Endodermal cell (in vitro differentiated cells): ENCODE results near the gene RBPJL. TPM values are rescaled to one million over a fixed set of nuclear protein-coding genes. Genes with fewer than 3 reads are reported as not detected.

Source experiments
- DNase-seq: peaks from one replicate; pipeline ENCODE4 v3.0.0-alpha.2; 2017
- H3K27ac ChIP-seq: 2 replicates; pipeline ENCODE4 v1.5.1; 2013; ENCODE audit warnings: mild to moderate bottlenecking, low read depth, low read length, moderate library complexity
- H3K27me3 ChIP-seq: 2 replicates; pipeline ENCODE4 v1.6.1; 2013; ENCODE audit warnings: mild to moderate bottlenecking, low read length, moderate library complexity; ENCODE audit not compliant: insufficient read depth, control insufficient read depth, poor library complexity, severe bottlenecking
- H3K36me3 ChIP-seq: 2 replicates; pipeline ENCODE4 v1.7.0; 2013; ENCODE audit warnings: mild to moderate bottlenecking, low read length, moderate library complexity; ENCODE audit not compliant: control insufficient read depth, insufficient read depth
- H3K4me1 ChIP-seq: one replicate; pipeline ENCODE4 v1.7.0; 2013; ENCODE audit warnings: low read length; ENCODE audit not compliant: control insufficient read depth, insufficient read depth
- H3K4me3 ChIP-seq: 2 replicates; pipeline ENCODE4 v1.5.1; 2013; ENCODE audit warnings: mild to moderate bottlenecking, low read length, moderate library complexity
- H3K9ac ChIP-seq: 2 replicates; pipeline ENCODE4 v1.6.1; 2013; ENCODE audit warnings: mild to moderate bottlenecking, low read length, moderate library complexity; ENCODE audit not compliant: poor library complexity, severe bottlenecking; ENCODE audit errors: extremely low read depth
- H3K9me3 ChIP-seq: 2 replicates; pipeline ENCODE4 v1.6.1; 2013; ENCODE audit warnings: mild to moderate bottlenecking, low read length, moderate library complexity; ENCODE audit not compliant: control insufficient read depth
- H3K27ac Mint-ChIP-seq: 2 replicates; pipeline ENCODE4 v1.8.0; 2020; ENCODE audit warnings: mixed read lengths
- H3K27me3 Mint-ChIP-seq: 2 replicates; pipeline ENCODE4 v1.8.0; 2021; ENCODE audit warnings: mild to moderate bottlenecking, mixed read lengths; ENCODE audit not compliant: insufficient read depth
- H3K36me3 Mint-ChIP-seq: 2 replicates; pipeline ENCODE4 v1.8.0; 2020; ENCODE audit warnings: low read depth, mixed read lengths
- H3K4me1 Mint-ChIP-seq: 2 replicates; pipeline ENCODE4 v1.8.0; 2020; ENCODE audit warnings: mixed read lengths
- H3K4me3 Mint-ChIP-seq: 2 replicates; pipeline ENCODE4 v1.8.0; 2020; ENCODE audit warnings: mild to moderate bottlenecking, moderate library complexity, mixed read lengths
- H3K9me3 Mint-ChIP-seq: 2 replicates; pipeline ENCODE4 v1.8.0; 2020; ENCODE audit warnings: mild to moderate bottlenecking, mixed read lengths
- WGBS, 2 experiments: methylation state at CpG; one replicate each; pipeline versions ENCODE4 v1.1.5 to v1.1.7; 2013; ENCODE audit warnings: missing lambda C conversion rate in 2 of 2, mixed read lengths in 1 of 2; ENCODE audit not compliant: insufficient coverage in 1 of 2, insufficient read length in 1 of 2; 5-methylcytosine and 5-hydroxymethylcytosine counted together
- total RNA-seq, 2 donors: library from RNA; stranded (reverse); fragmentation: NEBNext Ultra II Directional in 1 of 2; extraction: Animal tissue kit (Norgen Biotek cat#: 25700) in 1 of 2; gene quantifications; 2 replicates in 1 of 2; 3 replicates in 1 of 2; pipeline ENCODE4 v1.2.1, GENCODE V29; 2021
- TF ChIP-seq, protein P1 (sequence below): fragments of 200-600 bp; sonication (generic); conservative IDR thresholded peaks from 2 replicates; pipeline ENCODE4 v1.5.0; 2021; ENCODE audit warnings: antibody characterized with exemption, mild to moderate bottlenecking

RBPJL gene
- total RNA-seq, 2 donors from 2014 or later = not detected

DNA sequence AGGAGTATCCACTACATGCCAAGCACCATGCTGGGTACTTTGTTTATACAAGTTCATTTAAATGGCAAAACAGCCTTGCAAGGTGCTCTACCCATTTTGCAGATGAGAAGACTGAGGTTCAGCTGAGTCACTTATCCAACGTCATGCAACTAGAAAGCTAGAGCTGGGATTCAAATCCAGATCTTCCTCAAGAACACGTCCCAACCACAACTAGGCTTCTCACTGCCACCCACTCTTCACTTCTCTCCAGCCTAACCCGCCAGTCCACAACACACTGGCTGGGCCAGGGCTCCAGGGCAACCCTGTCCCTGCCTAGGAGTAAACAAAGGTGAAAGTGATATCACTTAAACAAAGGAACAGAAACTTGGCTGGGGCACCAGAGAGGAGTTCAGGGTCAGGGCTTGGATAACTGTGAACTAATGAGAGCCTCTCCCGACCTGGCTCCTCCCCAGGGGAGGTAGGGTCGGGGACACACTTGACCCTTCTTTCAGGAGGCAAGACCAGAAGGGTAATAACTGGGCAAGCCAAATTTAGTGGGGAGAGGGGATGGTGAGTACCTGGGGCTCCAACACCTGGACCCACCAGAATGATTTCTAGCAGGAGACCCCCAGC is 33.7 kb downstream of the RBPJL start:
- TF ChIP-seq, protein P1, sequence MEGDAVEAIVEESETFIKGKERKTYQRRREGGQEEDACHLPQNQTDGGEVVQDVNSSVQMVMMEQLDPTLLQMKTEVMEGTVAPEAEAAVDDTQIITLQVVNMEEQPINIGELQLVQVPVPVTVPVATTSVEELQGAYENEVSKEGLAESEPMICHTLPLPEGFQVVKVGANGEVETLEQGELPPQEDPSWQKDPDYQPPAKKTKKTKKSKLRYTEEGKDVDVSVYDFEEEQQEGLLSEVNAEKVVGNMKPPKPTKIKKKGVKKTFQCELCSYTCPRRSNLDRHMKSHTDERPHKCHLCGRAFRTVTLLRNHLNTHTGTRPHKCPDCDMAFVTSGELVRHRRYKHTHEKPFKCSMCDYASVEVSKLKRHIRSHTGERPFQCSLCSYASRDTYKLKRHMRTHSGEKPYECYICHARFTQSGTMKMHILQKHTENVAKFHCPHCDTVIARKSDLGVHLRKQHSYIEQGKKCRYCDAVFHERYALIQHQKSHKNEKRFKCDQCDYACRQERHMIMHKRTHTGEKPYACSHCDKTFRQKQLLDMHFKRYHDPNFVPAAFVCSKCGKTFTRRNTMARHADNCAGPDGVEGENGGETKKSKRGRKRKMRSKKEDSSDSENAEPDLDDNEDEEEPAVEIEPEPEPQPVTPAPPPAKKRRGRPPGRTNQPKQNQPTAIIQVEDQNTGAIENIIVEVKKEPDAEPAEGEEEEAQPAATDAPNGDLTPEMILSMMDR = no peak
- Histone ChIP-seq H3K9ac (peak overlapping the region; percentile 0), H3K27me3 (no peaks in the 10 kb centered on the region), H3K9me3 (no peaks in the 10 kb centered on the region), H3K4me1 (peaks cover 50% of the 10 kb centered on the region), H3K36me3 (peaks cover 27% of the 10 kb centered on the region), H3K4me3 (no peak overlapping the region), H3K27ac (no peak overlapping the region)
- 65 to 77% methylated on average over 3 to 5 of the region's 5 CpGs for WGBS, 2 experiments
- H3K36me3 Mint-ChIP-seq = peaks cover 20% of the 10 kb centered on the region
- H3K27ac Mint-ChIP-seq = peak overlapping the region; percentile 97
- peak overlapping the region; percentile 86 for H3K4me3 Mint-ChIP-seq
- H3K4me1 Mint-ChIP-seq = peaks cover 88% of the 10 kb centered on the region
- peak; percentile 66 for DNase-seq
- no peaks in the 10 kb centered on the region for H3K27me3 Mint-ChIP-seq
- H3K9me3 Mint-ChIP-seq = no peaks in the 10 kb centered on the region

DNA sequence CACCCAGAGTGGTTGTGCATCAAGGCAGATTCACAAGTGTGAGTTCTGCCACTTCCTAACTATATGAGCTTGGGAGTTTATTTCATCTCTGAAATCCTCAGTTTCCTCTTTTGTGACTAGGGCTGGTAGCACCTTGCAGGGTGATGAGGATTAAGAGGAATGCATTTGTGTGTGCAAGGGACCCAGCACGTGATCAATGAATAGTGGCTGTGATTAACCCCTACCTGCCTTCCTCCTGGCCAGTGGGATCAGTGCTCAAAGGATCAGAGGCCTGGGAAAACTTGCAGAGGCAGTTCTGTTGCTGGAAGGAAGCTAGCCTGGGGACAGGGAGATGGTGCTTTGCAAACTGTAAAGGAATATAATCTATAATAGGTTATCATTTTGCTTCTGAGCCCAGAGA is 34.3 kb downstream of the RBPJL start:
- 0% methylated on average over 1 of the region's 1 CpG; no CpG with 5 or more reads in 1 of the 2 experiments for whole genome bisulfite sequencing, 2 experiments
- no peaks in the 10 kb centered on the region for H3K9me3 ChIP-seq
- DNase-seq = peak; percentile 82
- H3K4me1 ChIP-seq = peaks cover 56% of the 10 kb centered on the region
- peaks cover 21% of the 10 kb centered on the region for H3K36me3 ChIP-seq
- Mint-ChIP-seq H3K4me1 (peaks cover 90% of the 10 kb centered on the region), H3K36me3 (peaks cover 13% of the 10 kb centered on the region), H3K27me3 (no peaks in the 10 kb centered on the region), H3K27ac (peak overlapping the region; percentile 97), H3K9me3 (no peaks in the 10 kb centered on the region), H3K4me3 (peak overlapping the region; percentile 86)
- TF ChIP-seq, protein P1 = no peak
- H3K27me3 ChIP-seq = no peaks in the 10 kb centered on the region
- H3K9ac ChIP-seq = peak overlapping the region; percentile 75
- H3K27ac ChIP-seq = no peak overlapping the region
- H3K4me3 ChIP-seq = peak overlapping the region; percentile 95

- no peaks in the 10 kb centered on the region for H3K9me3 Mint-ChIP-seq
- WGBS, 2 experiments = 7% methylated on average over 3 of the region's 3 CpGs; no CpG with 5 or more reads in 1 of the 2 experiments
- H3K4me3 ChIP-seq = peak overlapping the region; percentile 95
- no peaks in the 10 kb centered on the region for H3K27me3 Mint-ChIP-seq
- H3K27ac ChIP-seq = peak overlapping the region; percentile 47
- TF ChIP-seq, protein P1 = no peak
- H3K4me1 ChIP-seq = peaks cover 60% of the 10 kb centered on the region
- peaks cover 19% of the 10 kb centered on the region for H3K36me3 ChIP-seq
- peak overlapping the region; percentile 75 for H3K9ac ChIP-seq
- peak overlapping the region; percentile 97 for H3K27ac Mint-ChIP-seq
- peaks cover 11% of the 10 kb centered on the region for H3K36me3 Mint-ChIP-seq
- H3K4me3 Mint-ChIP-seq = peak overlapping the region; percentile 86
- H3K9me3 ChIP-seq = no peaks in the 10 kb centered on the region
- H3K4me1 Mint-ChIP-seq = peaks cover 95% of the 10 kb centered on the region
- no peaks in the 10 kb centered on the region for H3K27me3 ChIP-seq
- DNase-seq = peak; percentile 73
Observed at GRCh38 chr20:45341579-45341938, 34.9 kb downstream of the RBPJL start.
